ENCODE measurements around the gene PAXX.

Gene PAXX

DNA sequence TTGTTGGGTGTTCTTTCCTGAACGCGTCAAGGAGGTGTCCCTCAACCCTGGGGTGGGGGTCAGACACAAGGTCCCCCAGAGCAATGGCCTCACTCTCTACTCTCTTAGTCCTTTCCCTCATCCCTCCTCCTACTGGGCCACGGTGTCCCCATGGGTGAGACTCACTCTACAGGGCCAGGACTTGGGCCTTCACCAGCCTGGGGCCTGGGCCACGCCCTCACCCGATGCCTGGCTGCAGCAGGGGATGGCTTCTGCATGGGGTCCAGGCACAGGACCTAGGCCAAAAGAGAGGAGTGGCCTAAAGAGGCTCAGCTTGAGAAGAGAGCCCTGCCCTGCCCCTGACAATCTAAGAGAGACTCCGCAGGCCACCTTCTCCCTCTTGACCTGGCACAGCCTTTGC lies 34.3 kb upstream of the PAXX start:
- TF ChIP-seq, protein P1, sequence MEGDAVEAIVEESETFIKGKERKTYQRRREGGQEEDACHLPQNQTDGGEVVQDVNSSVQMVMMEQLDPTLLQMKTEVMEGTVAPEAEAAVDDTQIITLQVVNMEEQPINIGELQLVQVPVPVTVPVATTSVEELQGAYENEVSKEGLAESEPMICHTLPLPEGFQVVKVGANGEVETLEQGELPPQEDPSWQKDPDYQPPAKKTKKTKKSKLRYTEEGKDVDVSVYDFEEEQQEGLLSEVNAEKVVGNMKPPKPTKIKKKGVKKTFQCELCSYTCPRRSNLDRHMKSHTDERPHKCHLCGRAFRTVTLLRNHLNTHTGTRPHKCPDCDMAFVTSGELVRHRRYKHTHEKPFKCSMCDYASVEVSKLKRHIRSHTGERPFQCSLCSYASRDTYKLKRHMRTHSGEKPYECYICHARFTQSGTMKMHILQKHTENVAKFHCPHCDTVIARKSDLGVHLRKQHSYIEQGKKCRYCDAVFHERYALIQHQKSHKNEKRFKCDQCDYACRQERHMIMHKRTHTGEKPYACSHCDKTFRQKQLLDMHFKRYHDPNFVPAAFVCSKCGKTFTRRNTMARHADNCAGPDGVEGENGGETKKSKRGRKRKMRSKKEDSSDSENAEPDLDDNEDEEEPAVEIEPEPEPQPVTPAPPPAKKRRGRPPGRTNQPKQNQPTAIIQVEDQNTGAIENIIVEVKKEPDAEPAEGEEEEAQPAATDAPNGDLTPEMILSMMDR (IDR thresholded peaks at IDR 0.05; ENCODE audit: insufficient read depth, low read length, missing control alignments) = no peak
- ChIA-PET CTCF (interaction anchor here (0.7 to 2.8 kb wide), 3 partner anchors 10 to 77 kb away, joined by 5 to 16 read pairs (median 5); no protein-coding TSS in a partner anchor), POLR2A (no interaction called here)
- DNase-seq (ENCODE audit: low read depth, low spot score) = no peak
- H3K4me3 ChIP-seq (ENCODE audit: low read depth, low read length) = no peak overlapping the region

DNA sequence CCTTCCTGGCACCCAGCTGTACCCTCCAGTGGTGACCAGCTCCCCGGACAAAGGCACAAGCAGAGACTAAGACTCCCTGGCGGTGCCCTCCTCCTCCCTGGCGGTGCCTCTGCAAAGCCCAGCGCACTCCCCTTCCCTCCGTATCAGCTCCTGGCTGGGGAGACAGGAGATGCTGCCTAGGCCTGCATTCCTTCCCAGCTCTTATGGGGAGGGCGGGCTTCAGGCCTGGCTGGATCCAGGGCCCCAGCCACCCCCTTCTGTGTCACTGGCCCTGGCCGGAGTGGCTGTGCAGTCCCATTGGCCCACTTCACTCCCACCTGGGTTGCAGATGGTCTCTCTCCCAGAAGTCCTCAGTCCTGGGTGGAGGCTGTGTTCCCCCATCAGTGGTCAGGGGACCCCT lies 33.7 kb upstream of the PAXX start:
- DNase-seq (ENCODE audit: low read depth, low spot score) = no peak
- ChIA-PET POLR2A (no interaction called here), CTCF (interaction anchor here (0.7 to 2.8 kb wide), 3 partner anchors 10 to 77 kb away, joined by 5 to 16 read pairs (median 5); no protein-coding TSS in a partner anchor)
- TF ChIP-seq, protein P1 (IDR thresholded peaks at IDR 0.05; ENCODE audit: insufficient read depth, low read length, missing control alignments) = no peak
- no peak overlapping the region for H3K4me3 ChIP-seq (ENCODE audit: low read depth, low read length)

DNA sequence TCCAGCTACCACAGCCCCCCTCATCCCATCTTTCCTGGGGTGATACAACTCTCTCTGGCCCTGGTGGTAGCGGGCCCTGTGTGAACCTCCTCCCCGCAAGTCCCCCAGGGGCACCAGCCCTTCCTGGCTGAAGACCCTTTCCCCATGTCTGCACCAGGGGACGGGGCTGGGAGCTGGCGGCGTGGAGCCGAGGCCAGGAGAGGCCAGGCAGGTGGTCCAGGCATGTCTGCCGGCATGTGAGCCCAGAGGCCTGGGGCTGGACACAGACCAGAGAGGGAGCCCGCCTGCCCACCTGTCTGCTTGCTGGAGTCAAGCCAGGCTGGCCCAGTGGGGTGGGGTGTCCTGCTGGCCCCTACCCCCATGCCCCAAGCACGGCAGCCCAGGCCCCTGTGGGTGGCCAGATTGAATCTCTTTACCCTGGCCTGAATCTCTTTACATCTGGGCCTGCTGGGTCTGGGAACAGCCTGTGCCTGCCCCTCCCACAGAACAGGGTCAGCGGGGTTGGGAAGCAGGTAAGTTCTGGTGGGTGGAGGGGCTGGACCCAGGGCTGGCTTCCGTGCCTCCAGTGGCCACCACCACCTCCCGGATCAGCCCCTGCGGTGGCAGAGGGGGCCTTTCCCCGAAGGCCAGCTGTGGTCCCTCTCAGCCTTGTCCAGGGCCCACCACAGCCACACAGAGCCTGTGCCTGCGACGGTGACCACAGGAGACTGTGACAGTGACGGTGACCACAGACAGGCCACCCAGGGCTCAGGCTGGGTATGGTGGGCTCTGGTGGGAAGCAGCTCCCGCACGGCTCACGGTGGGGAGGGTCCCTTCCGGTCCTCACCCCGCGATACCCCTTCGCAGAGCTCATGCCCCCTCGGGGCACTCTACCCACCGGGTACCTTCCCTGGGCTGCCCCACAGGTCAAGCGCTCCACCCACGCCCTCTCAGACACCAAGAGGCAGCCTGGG lies 33.0 kb upstream of the PAXX start:
- ChIA-PET POLR2A (no interaction called here), CTCF (interaction anchor here (1.0 to 2.8 kb wide), 5 partner anchors 11 to 88 kb away, joined by 3 to 16 read pairs (median 4); no protein-coding TSS in a partner anchor)
- no peak for DNase-seq (ENCODE audit: low read depth, low spot score)
- TF ChIP-seq, protein P1 (IDR thresholded peaks at IDR 0.05; ENCODE audit: insufficient read depth, low read length, missing control alignments) = no peak
- no peak overlapping the region for H3K4me3 ChIP-seq (ENCODE audit: low read depth, low read length)

DNA sequence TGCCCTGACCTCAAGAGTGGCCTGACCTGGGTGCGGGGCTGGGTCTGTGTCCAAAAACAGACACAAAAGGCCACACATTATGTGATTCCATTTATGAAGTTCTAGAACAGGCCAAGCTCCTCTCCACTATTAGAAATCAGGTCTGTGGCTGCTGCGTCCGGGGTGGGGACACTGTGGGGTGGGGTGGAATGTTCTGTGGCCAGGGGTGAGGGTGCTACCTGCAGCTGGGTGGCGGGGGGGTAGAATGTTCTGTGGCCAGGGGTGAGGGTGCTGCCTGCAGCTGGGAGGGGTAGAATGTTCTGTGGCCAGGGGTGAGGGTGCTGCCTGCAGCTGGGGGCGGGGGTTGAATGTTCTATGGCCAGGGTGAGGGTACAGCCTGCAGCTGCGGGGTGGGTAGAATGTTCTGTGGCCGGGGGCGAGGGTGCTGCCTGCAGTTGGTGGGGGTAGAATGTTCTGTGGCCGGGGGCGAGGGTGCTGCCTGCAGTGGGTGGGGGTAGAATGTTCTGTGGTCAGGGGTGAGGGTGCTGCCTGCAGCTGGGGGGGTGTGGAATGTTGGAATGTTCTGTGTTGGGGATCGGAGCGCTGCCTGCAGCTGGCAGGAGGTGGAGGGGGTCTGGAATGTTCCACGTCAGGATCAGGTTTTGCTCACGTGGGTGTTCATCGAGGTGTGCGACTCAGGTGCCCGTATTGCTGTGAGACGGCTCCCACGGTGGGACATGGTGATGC lies 31.8 kb upstream of the PAXX start:
- H3K4me3 ChIP-seq (ENCODE audit: low read depth, low read length) = no peak overlapping the region
- TF ChIP-seq, protein P1 (IDR thresholded peaks at IDR 0.05; ENCODE audit: insufficient read depth, low read length, missing control alignments) = no peak
- POLR2A ChIA-PET = no interaction called here
- CTCF ChIA-PET = interaction anchor here (1.0 to 2.8 kb wide), 5 partner anchors 12 to 87 kb away, joined by 3 to 16 read pairs (median 3); no protein-coding TSS in a partner anchor
- DNase-seq (ENCODE audit: low read depth, low spot score) = no peak

DNA sequence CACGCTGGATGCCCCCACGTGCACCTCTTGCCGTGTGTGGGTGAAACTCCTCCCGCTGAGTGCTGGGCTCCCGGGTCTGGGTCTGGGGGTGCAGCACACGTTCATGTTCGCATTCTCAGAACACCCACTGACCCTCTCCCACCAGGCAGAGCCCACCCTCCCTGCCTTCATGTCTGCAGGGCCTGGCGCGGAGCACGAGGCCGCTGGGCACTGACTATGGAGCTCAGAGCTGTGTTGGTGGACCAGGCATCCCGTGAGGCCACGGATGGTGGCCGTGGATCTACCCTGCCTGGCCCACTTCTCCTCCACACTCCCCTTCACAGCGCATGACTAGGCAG lies 31.3 kb upstream of the PAXX start:
- CTCF ChIA-PET = interaction anchor here (0.6 to 1.2 kb wide), 2 partner anchors 13 to 16 kb away, joined by 3 read pairs; partner anchors contain the start of genes C8G and FBXW5
- TF ChIP-seq, protein P1 (IDR thresholded peaks at IDR 0.05; ENCODE audit: insufficient read depth, low read length, missing control alignments) = no peak
- H3K4me3 ChIP-seq (ENCODE audit: low read depth, low read length) = no peak overlapping the region
- POLR2A ChIA-PET = no interaction called here
- no peak for DNase-seq (ENCODE audit: low read depth, low spot score)

Measured in AG04449 (cell line).